Activated CD4-positive, alpha-beta T cell treated with anti-CD3 and anti-CD28 coated beads, Interleukin-2, amount 50 U/mL, for 4 hours (primary cell): ENCODE data around the gene CNNM4.
A peak's percentile ranks its signal among the peaks of the same experiment; 100 is the strongest.

ENCODE experiments used
- DNase-seq, 2 experiments: peaks; one replicate each; pipeline ENCODE4 v3.0.0-alpha.2; 2020

Gene CNNM4

GRCh38 chr2:96837575-96837974 is 76.9 kb downstream of the CNNM4 start:
- DNase-seq, result no peak

DNA sequence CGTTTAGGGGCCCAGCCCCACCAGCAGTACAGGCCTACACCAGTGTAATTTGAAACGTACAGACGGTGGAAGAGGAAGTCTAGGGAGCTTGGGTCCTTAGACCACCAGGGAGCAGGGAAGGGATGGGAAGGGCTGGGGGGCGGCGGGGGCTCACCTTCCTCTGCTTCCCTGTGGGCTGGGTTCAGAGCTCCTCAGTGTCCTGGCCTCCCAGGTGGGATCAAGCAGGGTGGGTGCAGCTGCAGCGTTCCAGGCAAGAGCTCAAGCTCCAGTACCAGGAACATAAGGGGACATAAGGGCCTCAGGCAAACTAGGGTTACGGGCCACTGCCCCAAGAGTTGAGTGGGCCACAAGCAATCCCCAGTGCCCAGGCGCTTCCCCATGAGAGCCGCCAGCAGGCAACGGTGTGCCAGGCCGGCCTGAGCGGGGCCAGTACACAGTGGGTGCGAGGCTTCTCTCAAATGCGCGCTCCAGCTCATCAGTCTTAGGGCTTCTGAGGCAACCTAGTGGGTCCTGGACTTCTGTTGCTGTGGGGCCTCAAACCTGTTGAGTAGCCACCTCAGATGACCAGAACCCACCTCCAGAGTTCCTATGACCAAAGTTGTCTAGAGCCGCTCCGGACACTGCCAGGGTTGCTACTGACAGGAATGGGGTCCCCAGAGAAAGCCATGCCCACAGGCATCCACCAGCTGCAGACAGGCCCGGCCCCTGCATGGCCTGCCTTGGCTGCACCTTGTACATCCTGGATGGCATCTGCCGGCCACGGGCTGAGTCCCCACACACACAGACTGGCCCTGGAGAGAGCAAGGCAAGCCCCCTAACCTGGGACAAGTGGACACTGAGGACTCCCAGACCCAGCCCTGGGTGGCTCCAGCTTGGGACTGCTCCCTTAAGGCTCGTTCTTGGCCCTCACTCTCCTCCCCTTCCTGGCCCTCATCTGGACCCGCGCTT is 77.9 kb downstream of the CNNM4 start:
- no peak for DNase-seq

DNA sequence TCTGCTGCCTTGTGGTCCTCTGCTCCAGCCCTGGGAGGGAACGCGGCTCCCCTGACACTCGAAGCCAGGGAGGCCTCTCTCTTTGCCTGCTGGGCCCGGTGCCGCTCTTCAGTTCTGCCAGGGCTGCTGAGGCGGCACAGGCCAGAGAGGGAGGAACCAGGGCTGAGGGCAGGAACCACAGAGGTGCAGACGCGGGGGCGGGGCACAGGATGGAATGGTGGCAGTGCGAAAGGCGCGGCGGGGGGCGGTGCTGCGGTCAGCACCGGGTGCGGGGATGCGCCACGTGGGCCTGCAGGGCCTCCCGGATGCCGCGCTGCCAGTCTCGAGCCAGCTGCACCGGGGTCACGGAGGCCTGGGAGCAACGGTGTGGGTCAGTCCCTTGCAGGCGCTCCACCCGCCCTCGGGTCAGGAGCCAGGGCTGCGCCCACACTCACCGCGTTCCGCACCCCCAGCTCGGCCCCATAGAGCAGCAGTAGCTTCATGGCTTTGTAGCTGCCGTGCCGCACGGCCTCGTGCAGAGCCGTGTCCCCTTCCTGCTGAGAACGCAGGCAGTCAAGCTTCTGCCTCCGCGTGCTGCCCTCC is 78.7 kb downstream of the CNNM4 start:
- peak; percentile 70 to 72 for DNase-seq

- no peak for DNase-seq
Measured at GRCh38 chr2:96839875-96840850, 79.5 kb downstream of the CNNM4 start.

- no peak for DNase-seq
Measured at GRCh38 chr2:96841701-96842495, 81.2 kb downstream of the CNNM4 start.

DNA sequence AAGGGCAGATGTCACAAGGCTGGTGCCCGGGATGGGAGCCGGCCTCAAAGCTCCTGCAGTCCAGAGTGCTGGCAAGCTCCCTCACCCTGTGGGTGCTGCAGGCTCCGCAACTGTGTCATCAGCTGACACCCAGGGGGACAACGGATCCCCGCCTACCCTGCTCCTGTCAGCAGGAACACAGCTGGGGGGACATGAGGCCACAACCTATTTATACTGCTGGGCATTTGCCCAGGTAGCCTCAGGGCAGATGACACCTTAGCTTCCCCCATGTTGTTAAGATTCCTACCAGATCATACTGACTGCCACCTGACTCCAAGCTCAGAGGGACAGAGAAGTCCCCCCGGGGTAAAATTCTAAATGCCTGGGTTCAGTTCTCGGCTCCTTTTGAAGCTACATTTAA is 81.9 kb downstream of the CNNM4 start:
- no peak for DNase-seq

DNA sequence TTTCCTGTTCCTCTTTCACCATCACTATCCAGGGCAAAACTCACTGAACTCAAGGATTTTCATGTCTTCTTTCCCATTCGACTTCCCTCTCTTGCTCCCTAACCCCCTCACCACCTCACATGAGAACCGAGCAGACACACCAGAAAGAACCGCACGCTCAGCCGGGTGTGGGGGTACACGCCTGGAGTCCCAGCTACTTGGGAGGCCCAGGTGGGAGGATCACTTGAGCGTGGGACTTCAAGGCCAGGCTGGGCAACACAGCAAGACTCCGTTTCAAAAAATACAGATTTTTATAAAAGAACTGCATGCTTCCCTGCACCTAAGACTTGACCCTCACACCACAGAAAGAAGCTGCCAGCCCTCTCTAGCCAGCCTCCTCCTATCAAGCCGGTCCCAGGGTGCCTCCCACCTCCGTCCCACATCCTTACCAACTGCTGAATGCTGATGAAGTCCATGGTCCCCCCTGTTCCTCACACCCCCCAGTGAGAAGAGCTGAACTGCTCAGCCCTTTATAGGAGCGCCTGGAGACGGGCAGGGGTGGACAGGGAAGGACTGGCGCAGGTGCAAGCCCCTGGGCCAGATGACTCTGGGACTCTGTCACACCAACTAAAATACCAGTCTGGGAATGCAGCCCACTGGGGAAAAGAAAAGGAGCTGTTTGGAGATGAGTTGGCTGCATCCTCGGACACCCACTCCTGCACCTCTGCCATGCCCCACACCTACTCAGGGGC is 83.0 kb downstream of the CNNM4 start, which contains the start of gene ANKRD23:
ANKRD23 (minus strand) TSS at position 484 of the 731 bp plus-strand sequence; CDS start at position 455, 29 bp downstream.
- no peak for DNase-seq

DNA sequence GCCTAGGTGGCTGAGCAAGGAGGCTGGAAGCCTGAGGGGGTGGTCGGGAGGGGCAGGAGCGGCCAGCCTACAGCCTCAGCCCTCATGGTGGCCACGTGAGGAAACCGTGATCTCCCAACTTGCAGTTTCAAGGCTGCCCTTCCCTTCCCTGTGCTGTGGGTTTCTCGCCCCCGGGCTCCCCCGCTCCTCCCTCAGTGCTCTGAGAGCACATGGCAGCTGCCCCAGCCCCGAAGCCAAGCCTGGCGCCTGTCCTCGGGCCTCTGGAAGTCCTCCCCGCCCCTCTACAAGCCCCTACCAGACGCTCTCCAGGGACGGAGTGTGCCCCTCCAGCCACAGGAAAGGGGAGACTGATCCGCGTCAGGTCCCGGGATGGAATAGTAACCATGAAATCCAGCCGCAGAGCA is 83.7 kb downstream of the CNNM4 start:
- DNase-seq, result no peak

DNA sequence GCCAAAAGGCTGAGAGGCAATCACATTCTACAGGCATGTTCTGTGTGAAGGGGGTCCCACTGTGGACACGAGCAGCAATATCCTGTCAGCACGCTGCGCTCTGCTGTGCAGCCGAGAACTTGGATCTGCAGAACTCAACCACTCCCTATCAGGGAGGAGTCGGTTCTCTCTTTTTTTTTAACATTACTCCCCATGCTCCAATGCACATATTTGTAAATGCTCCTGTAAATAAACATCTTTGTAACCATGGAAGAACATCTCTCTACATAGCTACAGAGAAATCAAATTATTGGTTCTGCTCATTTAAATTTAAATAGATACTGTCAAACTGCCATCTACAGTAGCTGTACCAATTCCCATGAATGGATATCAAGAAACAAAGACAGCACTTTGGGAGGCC is 86.1 kb downstream of the CNNM4 start:
- DNase-seq, result no peak

GRCh38 chr2:96847586-96847985 is 86.9 kb downstream of the CNNM4 start:
- DNase-seq, result no peak

- DNase-seq, result no peak
Measured at GRCh38 chr2:96848264-96848663, 87.6 kb downstream of the CNNM4 start.

DNA sequence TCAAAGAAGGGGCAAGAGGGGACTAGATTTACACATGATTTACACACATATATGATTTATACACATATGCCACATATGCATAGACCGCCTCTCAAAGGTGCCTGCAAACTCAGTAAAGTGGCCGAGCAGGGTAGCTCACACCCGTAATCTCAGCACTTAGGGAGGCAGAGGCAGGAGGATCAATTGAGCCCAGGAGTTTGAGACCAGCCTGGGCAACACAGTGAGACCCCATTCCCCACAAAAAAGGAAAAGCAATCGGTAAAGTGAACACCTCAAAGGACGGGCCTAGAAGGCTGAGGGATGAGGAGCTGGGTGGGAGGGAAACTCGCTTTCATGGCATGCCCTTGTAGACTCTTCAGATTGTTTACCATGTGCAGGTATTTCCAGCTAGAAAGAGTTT is 92.0 kb downstream of the CNNM4 start:
- no peak for DNase-seq

- DNase-seq, result no peak
Measured at GRCh38 chr2:96853321-96853720, 92.6 kb downstream of the CNNM4 start.

DNA sequence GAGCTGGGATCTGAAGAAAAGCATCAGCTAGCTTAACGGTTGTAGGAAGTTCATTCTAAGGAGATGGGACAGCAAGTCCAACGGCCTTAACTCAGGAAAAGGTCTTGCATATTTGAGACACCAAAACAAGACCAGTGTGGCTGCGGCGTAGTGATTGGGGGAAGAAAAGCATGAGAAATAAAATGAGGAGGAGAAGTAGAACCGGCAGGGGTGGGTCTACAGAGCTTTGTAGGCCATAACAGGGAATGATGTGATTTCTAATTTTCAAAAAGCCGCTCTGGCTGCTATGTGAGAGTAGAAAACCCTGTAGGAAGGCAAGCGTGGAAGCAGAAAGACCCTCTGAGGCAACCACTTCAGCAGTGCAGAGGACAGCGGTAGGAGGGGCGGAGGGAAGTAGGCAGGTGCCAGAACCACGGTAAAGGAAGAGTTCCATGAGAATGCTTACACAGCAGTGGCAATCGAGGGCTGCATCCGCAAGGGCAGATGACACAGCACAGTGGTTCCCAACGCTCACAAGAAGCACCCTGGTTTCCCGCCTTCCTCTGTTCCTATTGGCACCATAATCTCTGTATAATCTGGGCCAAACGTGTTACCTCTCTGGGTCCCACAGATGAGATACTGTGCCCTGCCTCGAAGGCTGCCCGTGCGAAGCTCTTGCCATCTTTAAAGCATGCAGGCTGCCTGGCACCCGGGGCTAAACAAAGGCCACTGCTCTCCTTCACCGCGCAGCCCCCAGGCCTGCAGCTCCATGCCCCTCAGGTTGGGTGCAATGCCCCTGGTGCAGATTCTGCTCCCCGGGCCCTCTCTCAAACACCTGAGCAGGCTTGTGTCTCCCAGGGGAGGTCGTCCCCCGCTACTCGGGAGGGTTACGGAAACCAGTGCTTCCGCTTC is 96.3 kb downstream of the CNNM4 start:
- no peak for DNase-seq

- peak; percentile 96 to 97 for DNase-seq
Measured at GRCh38 chr2:96857667-96858372, 97.1 kb downstream of the CNNM4 start, which contains the start of gene ANKRD39. Gene ANKRD39 (minus strand): TSS chr2:96858016. CDS start chr2:96857987, 29 bp downstream.

GRCh38 chr2:96859099-96859649 is 98.5 kb downstream of the CNNM4 start:
- DNase-seq, result no peak

- DNase-seq, result no peak
Measured at GRCh38 chr2:96859681-96860064, 99.0 kb downstream of the CNNM4 start.

DNA sequence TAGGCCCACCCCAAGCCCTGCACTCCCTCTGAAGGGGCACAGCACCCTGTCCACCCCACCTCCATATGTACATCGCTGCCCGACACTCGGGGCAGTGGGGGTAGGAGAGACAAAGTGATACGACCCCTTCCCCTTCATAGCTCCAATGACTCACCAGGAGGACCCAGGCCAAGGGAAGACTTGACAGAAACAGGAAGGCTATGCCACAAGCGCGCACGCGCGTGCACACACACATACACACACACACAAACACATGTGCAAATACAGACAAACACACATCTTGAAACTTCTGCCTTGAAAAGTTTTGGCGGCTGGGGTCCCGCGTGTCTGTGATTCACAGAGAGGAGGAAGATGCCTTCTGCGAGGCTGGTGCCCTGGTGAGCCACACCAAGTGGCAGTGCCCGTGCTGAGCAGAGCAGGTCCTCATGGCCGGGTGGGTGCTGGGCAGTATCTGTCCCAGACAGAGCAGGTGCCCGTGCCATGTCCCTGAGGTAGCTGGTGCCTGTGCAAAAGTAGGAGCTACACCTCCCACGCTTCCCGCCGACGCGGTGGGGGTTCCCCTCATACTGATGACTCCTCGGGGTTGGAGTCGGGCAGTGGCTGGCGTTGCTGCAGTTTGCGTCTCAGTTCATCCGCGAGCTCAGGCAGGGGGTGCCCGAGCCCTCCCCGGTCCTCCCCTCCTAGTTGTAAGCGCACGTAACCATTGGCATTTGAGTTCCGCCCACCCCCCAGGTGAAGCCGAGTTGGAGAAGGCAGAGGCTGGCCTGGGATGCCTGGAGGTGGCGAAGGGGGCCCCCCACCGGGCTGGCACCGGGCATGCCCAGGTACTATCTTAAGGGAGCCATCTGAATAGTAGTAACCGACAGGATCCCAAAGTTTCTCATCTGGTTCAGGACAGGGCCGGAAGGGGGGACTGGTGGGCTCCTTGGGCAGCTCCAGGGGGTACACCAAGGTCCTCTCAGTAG is 99.6 kb downstream of the CNNM4 start:
- DNase-seq, result peak; percentile 43 to 51
